Measurements from ENCODE around the gene TMEM239.
"Not testable (repeated sequence)": the region's sequence is repeated elsewhere in the genome, so short reads cannot be mapped to it uniquely, and the experiment has no call there.

TMEM239 gene

GRCh38 chr20:2820896-2821869 lies 5.0 kb downstream of the TMEM239 start:
- no peak for DNase-seq (ENCODE audit: low spot score)

GRCh38 chr20:2822073-2822472 lies 5.9 kb downstream of the TMEM239 start:
- no peak for DNase-seq (ENCODE audit: low spot score)

- DNase-seq (ENCODE audit: low spot score): no peak
Observed at GRCh38 chr20:2825761-2826160, 9.6 kb downstream of the TMEM239 start.

- DNase-seq (ENCODE audit: low spot score): no peak
Observed at GRCh38 chr20:2826655-2827054, 10.5 kb downstream of the TMEM239 start.

GRCh38 chr20:2829376-2829775 lies 13.2 kb downstream of the TMEM239 start:
- no peak for DNase-seq (ENCODE audit: low spot score)

GRCh38 chr20:2831206-2831605 lies 15.0 kb downstream of the TMEM239 start:
- not testable (repeated sequence) for DNase-seq (ENCODE audit: low spot score)

GRCh38 chr20:2833761-2834160 lies 17.6 kb downstream of the TMEM239 start:
- DNase-seq (ENCODE audit: low spot score): no peak

GRCh38 chr20:2834401-2835110 lies 18.4 kb downstream of the TMEM239 start:
- no peak for DNase-seq (ENCODE audit: low spot score)

- no peak for DNase-seq (ENCODE audit: low spot score)
Observed at GRCh38 chr20:2835331-2835796, 19.2 kb downstream of the TMEM239 start.

- no peak for DNase-seq (ENCODE audit: low spot score)
Observed at GRCh38 chr20:2836035-2836434, 19.9 kb downstream of the TMEM239 start.

- no peak for DNase-seq (ENCODE audit: low spot score)
Observed at GRCh38 chr20:2837221-2837960, 21.2 kb downstream of the TMEM239 start.

- no peak for DNase-seq (ENCODE audit: low spot score)
Observed at GRCh38 chr20:2838170-2838797, 22.1 kb downstream of the TMEM239 start.

GRCh38 chr20:2838847-2839671 lies 22.9 kb downstream of the TMEM239 start:
- no peak for DNase-seq (ENCODE audit: low spot score)

GRCh38 chr20:2839732-2840137 lies 23.6 kb downstream of the TMEM239 start:
- no peak for DNase-seq (ENCODE audit: low spot score)

GRCh38 chr20:2840138-2840966 lies 24.2 kb downstream of the TMEM239 start, which contains the start of the genes PCED1A and VPS16:
TSS of gene PCED1A (minus strand) at chr20:2840655. CDS start at chr20:2839912, 743 bp downstream.
TSS of gene VPS16 (plus strand) at chr20:2840745. CDS start at chr20:2840775, 30 bp downstream.
- DNase-seq (ENCODE audit: low spot score): peak; percentile 95

GRCh38 chr20:2840967-2841531 lies 24.9 kb downstream of the TMEM239 start:
- DNase-seq (ENCODE audit: low spot score): no peak

- no peak for DNase-seq (ENCODE audit: low spot score)
Observed at GRCh38 chr20:2845607-2846006, 29.4 kb downstream of the TMEM239 start.

- DNase-seq (ENCODE audit: low spot score): no peak
Observed at GRCh38 chr20:2846698-2847097, 30.5 kb downstream of the TMEM239 start.

GRCh38 chr20:2847802-2848201 lies 31.6 kb downstream of the TMEM239 start:
- DNase-seq (ENCODE audit: low spot score): no peak

All from COLO829 (cell line).